Hematopoietic multipotent progenitor cell treated with erythropoietin and hydrocortisone succinate and interleukin-3 and kit ligand, for 6 days (in vitro differentiated cells): Measurements from ENCODE around the gene CEP70.
"Not testable (repeated sequence)": the region's sequence is repeated elsewhere in the genome, so short reads cannot be mapped to it uniquely, and the experiment has no call there.

Experiments
- DNase-seq: peaks from one replicate; pipeline ENCODE4 v3.0.0-alpha.2; 2015

Gene CEP70

DNA sequence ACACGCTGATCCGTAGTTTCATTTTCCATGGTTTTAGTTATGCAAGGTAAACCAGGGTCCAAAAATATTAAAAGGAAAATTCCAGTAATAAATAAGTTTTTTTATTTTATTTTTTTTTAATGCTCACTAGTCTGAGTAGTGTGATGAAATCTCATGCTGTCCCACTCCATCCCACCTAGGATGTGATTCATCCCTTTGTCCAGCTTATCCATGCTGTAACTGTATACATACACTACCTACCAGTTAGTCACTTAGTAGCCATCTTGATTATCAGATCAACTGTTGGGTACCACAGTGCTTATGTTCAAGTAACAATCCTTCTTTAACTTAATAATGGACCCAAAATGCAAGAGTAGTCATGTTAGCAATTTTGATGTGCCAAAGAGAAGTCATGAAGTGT, 84.5 kb downstream of the CEP70 start:
- DNase-seq: no peak

DNA sequence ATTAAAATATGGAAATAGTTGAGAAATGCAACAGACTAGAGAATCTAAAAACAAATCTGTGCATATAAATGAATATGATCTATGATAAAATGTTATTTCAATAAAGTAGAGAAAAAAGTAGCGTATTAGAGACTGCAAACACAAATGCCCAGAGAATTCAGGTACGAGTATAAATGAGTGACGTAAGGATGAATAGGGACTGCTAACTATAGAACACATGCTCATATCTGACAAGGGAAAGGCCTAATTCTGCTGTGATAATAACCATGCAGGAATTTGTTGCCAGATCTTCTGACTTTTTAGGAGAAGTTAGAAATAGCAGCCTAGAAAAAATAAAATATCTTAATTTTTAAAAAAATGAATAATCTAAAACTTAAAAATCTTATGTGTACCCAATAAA, 86.5 kb downstream of the CEP70 start:
- DNase-seq: no peak

DNA sequence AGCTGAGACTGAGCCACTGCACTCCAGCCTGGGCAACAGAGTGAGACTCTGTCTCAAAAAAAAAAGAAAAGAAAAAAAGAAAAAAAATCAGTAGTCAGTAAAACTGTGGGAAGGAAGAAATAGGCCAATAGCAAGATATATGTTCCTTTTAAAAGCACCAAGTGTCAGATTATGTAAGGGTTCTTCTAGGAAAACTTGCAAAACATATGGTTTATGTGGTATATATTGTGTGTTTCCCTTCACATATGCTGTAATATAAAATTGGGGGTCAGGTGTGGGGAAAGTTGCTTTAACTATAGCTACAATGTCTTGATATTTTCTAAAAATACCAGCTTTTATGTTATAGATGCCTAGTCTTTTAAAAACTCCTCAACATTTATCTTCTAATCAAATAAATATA, 95.1 kb downstream of the CEP70 start:
- peak; percentile 32 for DNase-seq

DNA sequence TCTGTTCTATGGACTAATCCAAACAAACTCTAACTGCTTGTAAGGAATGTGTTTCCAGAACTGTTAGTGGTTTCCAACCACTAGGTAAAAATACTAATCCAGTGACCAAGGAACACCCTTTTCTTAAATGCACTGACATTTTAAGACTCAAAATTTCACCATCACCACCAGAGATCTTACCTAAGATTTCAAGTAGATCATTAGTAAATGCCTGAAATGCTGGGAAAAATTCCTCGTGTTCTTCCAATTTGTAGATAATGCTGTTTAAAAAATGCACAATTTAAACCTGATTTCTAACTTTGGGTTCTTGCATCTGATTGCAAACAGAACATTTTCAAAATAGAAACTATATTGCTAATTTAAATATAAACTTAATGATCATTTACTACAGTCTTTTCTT, 96.2 kb downstream of the CEP70 start:
- DNase-seq: no peak

DNA sequence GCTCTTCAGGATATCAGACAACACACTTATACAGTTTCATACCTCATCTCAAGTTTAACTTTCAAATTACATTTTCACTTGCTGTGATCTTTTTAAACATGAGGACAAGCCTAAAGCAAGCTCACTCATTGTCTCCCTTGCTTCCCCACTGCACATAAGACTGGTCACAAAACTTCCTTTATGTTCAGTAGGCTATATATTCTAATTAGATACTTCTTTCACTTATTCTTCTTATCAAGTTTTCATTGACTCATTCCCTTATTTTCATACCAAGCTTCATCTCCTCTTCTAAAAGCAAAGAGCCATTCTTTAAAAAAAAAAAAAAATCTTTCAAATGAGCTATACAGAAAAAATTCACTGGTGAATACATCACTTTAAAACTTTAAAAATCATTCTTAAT, 97.0 kb downstream of the CEP70 start:
- DNase-seq: no peak

DNA sequence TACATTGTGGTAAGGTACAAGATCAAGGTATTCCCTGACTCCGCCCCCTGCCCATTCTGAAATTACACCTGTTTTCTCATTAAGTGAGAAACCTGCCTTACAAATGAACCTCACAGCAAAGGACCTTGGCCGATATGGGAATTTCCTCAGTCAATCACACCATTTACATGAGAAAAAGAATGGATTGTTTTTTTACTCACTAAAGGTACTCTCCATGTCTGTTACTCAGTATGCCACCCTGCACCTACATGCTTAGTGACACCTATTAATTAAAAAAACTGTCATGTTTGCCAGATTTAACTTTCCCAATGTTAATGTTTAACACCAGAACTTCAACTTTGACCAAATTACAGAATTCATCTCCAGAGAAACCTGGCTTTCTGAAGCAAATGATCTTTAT, 97.6 kb downstream of the CEP70 start:
- no peak for DNase-seq

DNA sequence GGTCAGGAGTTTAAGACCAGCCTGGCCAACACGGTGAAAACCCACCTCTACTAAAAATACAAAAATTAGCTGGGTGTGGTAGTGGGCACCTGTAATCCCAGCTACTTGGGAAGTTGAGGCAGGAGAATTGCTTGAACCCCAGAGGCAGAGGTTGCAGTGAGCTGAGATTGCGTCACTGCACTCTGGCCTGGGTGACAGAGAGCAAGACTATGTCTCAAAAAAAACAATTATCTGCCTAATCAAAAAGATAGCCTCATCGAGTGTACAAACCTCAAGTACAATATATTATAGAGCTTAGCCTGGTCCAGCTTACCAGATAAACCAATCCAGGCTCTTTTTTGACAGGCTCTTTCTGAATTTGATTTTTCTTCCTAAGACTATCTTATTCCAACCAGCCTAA, 98.4 kb downstream of the CEP70 start:
- DNase-seq: peak; percentile 10

DNA sequence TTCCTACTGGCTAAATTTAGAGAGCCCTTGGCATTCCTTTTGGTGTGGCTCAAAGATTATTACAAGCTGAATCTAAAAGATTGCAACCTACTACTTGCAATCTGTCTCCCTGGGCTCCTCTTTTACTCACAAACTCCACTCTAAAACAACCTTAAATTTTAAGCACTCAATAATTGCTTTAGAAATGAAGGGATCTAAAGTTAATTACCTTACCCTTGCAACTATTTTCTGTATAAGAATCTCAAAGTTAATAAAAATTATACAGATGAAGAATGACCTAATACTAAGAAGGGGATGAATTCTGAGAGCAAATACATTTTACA, 99.5 kb downstream of the CEP70 start:
- no peak for DNase-seq

DNA sequence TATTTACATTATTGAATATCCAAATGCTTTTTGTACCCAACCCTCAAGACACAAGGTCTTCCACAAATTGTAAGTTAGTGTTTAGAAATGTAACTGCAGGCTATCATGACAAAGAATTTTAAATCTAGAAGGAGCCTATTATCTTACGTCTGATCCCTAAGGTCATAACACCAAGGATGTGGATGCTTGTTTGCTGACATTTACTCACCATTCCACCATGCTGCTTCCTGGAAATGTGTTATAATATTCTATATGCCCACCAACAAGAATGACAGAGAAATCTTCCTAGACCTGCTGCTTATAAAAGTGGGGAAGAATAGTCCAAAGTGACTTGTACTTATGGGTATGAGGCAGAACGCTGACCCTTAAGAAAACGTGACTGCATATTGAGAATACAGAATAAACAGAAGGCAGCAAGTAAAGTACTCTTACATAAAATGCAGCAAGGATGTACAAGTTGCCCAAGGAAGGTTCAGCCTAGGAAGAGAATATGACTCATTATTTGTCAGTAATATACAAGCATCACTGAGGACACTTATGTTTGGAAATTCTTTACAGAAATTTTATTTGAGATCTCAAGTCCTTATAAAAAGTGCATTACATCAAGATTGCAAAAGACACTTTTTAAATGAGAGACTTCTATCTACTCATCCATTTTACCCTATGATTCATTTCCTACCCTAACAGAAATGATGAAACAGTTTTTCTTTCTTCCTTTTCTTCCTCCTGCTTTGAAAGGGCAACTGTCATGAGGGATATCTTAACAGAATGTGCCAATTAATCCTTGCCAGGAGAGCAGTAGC, 100.1 kb downstream of the CEP70 start:
- DNase-seq: peak; percentile 23

DNA sequence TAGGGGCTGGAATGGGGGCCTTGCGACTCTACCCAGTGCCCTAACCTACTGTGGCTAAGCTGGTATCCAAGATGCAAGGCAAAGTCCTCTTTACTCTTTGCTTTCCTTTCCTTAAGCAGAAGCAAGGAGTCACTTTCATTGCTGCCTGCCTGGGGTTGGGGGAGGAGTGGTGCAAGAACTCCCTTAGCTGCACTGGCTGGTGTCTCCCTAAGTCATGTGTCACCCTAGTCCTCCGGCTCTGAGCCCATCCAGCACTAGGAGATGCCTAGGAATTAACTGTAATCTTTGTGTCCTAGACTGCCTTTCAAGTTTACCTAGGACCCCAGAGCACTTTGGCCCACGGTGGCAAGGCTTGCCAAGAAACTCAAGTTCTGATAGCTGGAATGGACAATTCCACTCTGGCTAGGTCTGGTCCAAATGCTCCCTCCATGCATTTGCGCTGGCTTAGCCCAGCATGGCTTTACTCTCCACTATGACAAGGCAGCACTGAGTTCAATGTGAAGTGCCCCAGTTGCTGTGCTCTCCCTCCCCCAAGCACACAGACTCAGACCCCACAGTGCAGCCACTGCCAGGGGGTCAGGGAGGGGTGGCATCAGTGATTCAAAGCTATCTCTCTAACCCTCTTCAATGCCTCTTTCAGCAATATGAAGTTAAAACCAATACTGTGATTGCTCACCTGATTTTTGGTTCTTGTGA, 100.9 kb downstream of the CEP70 start:
- DNase-seq: no peak

DNA sequence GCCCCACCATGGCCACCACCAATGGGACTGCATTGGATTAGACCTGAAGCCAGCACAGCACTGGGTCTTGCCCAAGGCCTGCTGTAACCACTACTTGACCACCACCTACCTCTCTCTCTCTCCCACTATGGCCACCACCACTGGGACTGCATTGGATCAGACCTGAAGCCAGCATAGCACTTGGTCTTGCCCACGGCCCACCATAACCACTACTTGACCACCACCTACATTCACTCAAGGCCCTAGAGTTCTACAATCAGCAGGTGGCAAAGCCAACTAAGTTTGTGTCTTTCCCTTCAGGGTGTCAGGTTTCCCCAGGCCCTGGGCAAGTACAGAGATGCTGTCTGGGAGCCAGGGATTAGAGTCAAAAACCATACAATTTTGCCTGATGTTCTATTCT, 102.1 kb downstream of the CEP70 start:
- no peak for DNase-seq

DNA sequence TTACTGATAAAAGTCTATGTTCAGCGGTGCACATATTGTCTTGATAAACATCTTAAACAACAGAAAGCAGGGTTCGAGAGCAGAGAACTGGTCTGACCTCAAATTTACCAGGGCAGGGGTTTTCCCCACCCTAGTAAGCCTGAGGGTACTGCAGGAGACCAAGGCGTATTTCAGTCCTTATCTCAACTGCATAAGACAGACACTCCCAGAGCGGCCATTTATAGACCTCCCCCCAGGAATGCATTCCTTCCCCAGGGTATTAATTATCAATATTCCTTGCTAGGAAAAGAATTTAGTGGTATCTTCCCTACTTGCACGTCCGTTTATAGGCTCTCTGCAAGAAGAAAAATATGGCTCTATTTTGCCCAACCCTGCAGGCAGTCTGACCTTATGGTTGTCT, 107.5 kb downstream of the CEP70 start:
- not testable (repeated sequence) for DNase-seq

DNA sequence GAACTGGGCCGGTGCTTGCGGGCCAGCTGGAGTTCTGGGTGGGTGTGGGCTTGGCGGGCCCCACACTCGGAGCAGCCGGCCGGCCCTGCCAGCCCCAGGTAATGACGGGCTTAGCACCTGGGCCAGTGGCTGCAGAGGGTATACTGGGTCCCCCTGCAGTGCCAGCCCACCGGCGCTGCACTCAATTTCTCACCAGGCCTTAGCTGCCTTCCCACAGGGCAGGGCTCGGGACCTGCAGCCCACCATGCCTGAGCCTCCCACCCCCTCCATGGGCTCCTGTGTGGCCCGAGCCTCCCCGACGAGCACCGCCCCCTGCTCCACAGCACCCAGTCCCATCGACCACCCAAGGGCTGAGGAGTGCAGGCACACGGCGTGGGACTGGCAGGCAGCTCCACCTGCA, 109.4 kb downstream of the CEP70 start:
- not testable (repeated sequence) for DNase-seq

DNA sequence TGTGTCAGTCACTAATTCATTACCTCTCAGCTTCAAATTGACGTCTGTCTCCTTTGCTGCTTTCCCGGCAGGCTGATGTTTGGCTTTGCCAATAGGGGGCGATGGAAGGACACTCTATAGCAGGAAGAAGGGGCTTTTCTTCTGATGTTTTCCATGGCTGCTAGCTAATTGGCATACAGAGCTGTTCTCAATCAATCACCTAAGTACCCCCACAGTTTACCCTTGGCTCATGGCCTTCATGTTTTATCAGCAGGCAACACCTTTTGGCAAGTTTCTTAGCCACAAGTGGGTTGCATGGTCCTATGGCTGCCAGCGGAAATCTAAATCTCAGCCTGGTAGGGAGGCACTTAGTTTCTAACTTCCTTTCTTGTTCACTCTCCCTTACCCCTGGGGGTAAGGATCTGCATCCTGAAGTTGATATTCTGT, 114.6 kb downstream of the CEP70 start:
- DNase-seq: peak; percentile 84

DNA sequence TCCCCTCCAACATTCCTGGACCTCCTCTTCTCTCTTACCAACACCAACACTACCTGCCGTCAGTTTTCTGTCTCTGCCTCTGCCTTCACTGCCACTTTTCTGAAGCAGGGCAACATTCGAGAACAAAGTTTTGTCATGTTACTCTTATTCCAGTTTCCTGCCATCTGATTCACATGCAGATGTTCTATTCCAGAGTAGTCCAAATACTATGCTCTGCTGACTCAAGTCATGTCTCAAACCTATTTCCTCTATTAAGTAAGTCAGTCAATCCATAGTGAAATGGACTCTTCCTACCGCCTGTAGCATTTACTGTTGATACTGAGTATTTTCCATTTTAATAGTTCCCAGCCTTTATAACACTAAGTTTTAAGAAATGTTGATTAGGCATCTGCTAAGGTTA, 116.3 kb downstream of the CEP70 start:
- DNase-seq: no peak

DNA sequence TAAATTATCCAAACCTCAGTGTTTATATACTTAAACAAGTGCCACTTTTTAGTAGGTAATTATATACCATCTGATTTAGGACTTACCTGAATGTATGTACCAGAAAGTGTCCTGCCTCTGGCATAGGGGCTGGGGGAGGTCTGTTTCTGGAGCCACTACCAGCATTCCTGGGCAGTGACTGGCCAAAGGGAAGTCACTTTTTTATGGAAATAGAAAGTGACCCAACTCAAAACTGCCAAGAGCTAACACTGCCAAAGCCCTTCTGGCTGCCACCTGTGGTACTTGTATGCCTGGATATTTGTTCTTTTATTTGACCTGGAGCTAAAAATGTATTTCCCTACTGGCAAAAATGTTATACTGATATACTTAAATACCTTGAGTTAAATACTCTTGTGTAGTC, 116.9 kb downstream of the CEP70 start:
- no peak for DNase-seq

DNA sequence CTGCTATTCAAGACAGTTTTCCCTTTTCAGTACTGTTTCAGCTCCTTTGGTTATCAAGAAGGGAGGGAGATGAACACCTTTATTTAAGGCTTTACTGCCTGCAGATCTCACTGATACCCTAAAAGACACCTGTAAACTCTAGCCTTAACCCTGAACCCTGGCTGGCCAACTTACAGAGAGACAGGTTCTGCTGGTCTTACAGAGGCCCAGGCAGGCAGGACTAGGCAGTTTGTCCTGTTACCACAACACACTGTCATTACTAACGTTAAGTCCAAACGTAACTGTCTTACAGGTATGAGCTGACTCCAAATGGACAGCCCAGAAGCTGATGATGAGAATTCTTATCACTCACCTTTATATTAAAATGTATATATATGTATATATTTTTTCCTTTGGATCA, 117.5 kb downstream of the CEP70 start:
- no peak for DNase-seq

DNA sequence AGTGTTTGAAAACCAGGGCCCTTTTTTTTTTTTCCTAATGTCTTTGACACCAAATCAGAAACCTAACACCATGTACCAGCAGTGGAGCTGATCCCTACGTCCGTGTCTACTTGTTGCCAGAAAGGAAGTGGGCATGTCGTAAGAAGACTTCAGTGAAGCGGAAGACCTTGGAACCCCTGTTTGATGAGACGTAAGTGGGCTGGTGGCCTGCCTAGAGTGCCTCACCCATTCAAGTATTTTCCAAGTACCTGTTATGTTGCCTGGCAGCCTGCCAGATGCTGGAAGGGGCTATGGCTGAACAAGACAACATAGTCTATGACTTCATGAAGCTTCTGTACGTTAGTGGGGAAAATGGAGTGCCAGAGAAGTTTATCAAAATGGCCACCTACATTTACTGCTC, 119.9 kb downstream of the CEP70 start:
- no peak for DNase-seq

DNA sequence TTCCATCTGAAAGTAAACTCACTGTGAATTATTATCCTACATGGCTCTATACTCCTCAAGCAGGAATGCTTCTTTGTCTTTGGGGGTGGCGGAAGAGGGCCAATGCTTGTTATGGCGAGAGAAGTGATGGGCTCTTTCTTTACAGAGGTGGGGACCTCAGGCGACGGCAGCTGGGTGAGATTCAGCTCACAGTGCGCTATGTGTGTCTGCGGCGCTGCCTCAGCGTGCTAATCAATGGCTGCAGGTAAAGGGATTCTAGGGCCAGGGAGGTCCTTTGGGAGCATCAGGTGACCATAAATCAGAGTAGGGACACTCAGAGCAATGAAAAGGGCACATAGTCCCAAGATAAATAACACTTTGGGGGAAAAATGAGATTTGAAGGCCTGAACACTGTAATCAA, 120.7 kb downstream of the CEP70 start:
- no peak for DNase-seq

DNA sequence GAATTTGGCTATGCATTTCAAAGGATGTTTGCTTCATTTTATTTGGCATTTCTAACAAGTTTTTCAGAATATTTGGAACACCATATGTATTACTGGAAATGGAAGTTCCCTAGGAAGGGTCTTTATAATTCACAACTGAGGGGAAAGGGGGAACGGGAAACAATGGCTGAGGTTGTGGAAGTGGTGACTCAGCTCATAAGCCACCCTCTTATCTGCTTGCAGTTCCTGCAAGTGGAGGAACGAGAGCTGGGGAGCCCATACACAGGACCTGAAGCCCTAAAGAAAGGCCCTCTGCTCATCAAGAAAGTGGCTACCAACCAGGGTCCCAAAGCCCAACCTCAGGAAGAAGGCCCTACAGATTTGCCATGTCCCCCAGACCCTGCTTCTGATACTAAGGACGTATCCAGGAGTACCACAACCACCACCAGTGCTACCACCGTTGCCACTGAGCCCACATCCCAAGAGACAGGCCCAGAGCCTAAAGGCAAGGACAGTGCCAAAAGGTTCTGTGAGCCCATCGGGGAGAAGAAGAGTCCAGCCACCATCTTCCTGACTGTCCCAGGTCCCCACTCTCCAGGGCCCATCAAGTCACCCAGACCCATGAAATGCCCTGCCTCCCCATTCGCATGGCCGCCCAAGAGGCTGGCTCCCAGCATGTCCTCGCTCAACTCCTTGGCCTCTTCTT, 121.8 kb downstream of the CEP70 start:
- no peak for DNase-seq

DNA sequence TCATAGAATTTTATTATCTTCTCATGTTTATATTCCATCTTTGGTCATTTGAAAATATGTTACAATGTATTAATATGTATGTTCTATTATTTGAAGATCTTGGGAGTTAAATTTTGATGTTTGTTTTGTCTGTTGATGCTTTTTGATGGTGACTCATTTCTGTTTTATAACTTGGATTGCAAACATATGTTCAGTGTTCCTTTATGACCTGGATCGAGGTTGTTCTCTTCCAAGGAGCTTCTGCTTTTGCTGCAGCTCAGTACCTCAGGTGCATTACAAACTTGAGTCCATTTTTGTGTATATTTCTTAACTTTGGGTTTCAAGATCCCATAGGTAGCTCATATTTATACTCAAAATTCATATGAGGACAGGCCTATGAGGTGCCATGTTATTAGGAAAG, 122.6 kb downstream of the CEP70 start:
- DNase-seq: no peak

DNA sequence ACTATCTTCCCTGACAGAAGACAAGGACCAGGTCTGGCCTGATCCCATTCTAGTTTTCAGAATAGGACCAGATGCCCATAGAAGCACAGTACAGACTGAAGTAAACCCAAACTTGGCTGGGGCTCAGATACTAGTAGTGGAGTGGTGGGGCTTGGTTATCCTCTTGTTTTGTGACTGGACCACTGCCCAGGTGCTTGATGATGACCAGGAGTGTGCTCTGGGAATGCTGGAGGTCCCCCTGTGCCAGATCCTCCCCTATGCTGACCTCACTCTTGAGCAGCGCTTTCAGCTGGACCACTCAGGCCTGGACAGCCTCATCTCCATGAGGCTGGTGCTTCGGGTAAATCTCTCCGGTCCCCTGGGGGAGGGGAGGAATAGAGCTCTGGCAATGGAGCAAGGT, 123.4 kb downstream of the CEP70 start:
- DNase-seq: no peak

DNA sequence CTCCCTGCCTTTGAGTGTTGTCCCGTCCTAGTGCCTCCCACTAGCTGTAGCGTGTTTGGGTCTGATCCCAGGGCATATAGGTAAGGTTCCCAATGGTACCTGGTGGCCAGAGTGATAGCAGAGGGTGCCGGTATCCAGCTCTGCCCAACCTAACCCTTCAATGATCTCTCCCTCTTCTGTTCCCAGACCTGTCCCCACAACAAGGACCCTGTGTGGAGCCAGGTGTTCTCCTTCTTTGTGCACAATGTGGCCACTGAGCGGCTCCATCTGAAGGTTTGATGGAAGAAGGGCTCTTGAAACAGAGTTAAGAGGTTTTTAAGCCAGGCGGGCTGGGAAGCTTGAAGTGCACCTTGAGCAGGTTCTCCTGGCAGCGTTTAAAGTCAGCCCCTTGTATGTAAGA, 124.2 kb downstream of the CEP70 start:
- no peak for DNase-seq

DNA sequence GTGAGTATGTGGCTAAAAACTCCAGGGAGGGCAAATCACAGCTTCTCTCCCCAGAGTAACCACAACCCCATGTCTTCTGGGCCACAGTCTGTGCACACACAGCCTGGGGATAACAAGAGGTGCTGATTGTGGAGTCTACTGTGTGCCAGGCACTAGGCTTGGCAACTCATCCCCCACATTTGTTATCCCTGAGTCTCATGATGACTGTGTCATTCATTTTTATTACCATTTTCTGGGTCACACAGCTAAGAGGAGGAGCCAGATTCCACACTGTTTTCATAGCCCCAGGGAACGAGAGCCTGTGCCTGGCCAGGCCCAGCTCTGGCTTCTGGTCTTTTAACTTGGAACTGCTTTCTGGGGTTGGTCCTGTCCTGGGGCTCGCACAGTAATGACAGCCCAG, 125.2 kb downstream of the CEP70 start:
- no peak for DNase-seq
